Measurements from ENCODE around the gene CORO7.

The CORO7 gene

GRCh38 chr16:4328782-4329775, 87.3 kb downstream of the CORO7 start:
- TF ChIP-seq CTCF (IDR thresholded peaks at IDR 0.05) (no peak), ZFX (IDR thresholded peaks at IDR 0.05; ENCODE audit: borderline replicate concordance) (no peak)
- H3K27ac ChIP-seq, result no peak overlapping the region

GRCh38 chr16:4328046-4328781, 88.2 kb downstream of the CORO7 start:
- no peak overlapping the region for H3K27ac ChIP-seq
- TF ChIP-seq ZFX (IDR thresholded peaks at IDR 0.05; ENCODE audit: borderline replicate concordance) (no peak), CTCF (IDR thresholded peaks at IDR 0.05) (no peak)

- no peak for TF ChIP-seq CTCF (IDR thresholded peaks at IDR 0.05)
- TF ChIP-seq ZFX (IDR thresholded peaks at IDR 0.05; ENCODE audit: borderline replicate concordance), result no peak
- no peak overlapping the region for H3K27ac ChIP-seq
Measured at GRCh38 chr16:4327386-4328045, 88.9 kb downstream of the CORO7 start.

- H3K27ac ChIP-seq, result no peak overlapping the region
- TF ChIP-seq ZFX (IDR thresholded peaks at IDR 0.05; ENCODE audit: borderline replicate concordance) (no peak), CTCF (IDR thresholded peaks at IDR 0.05) (no peak)
Measured at GRCh38 chr16:4325253-4325758, 91.1 kb downstream of the CORO7 start.

GRCh38 chr16:4324492-4325252, 91.7 kb downstream of the CORO7 start:
- no peak for TF ChIP-seq CTCF (IDR thresholded peaks at IDR 0.05)
- no peak for TF ChIP-seq ZFX (IDR thresholded peaks at IDR 0.05; ENCODE audit: borderline replicate concordance)
- H3K27ac ChIP-seq, result no peak overlapping the region

- TF ChIP-seq ZFX (IDR thresholded peaks at IDR 0.05; ENCODE audit: borderline replicate concordance), result no peak
- TF ChIP-seq CTCF (IDR thresholded peaks at IDR 0.05), result no peak
- H3K27ac ChIP-seq, result no peak overlapping the region
Measured at GRCh38 chr16:4323845-4324488, 92.4 kb downstream of the CORO7 start.
